ENCODE data around the gene CNTNAP5.

CNTNAP5 gene

GRCh38 chr2:124919296-124919695 is 894.2 kb downstream of the CNTNAP5 start:
- Histone ChIP-seq H3K9me3 (replicated peaks in 1 of 11) (no peaks in the 10 kb centered on the region), H3K4me3 (no peak overlapping the region), H3K27me3 (no peaks in the 10 kb centered on the region), H4K20me1 (no peaks in the 10 kb centered on the region), H3K4me1 (peaks cover 0 to 3% (median 0%) of the 10 kb centered on the region in 10 experiments; a peak in 6 of 20 replicates), H3K4me2 (no peak overlapping the region), H3K27ac (no peak overlapping the region), H3K36me3 (no peaks in the 10 kb centered on the region), H3K9ac (no peak overlapping the region)
- TF ChIP-seq Cebpa-rat (IDR thresholded peaks at IDR 0.05): no peak

GRCh38 chr2:124920448-124920847 is 895.4 kb downstream of the CNTNAP5 start:
- no peaks in the 10 kb centered on the region for H3K9me3 ChIP-seq (replicated peaks in 1 of 11)
- no peak overlapping the region for H3K27ac ChIP-seq
- no peaks in the 10 kb centered on the region for H3K27me3 ChIP-seq
- H3K4me2 ChIP-seq: no peak overlapping the region
- H3K4me1 ChIP-seq: no peaks in the 10 kb centered on the region
- TF ChIP-seq Cebpa-rat (IDR thresholded peaks at IDR 0.05): no peak
- H4K20me1 ChIP-seq: no peaks in the 10 kb centered on the region
- H3K9ac ChIP-seq: no peak overlapping the region
- H3K36me3 ChIP-seq: no peaks in the 10 kb centered on the region
- no peak overlapping the region for H3K4me3 ChIP-seq

GRCh38 chr2:124921191-124921590 is 896.1 kb downstream of the CNTNAP5 start:
- H3K4me1 ChIP-seq: no peaks in the 10 kb centered on the region
- TF ChIP-seq Cebpa-rat (IDR thresholded peaks at IDR 0.05): no peak

GRCh38 chr2:124923097-124923496 is 898.0 kb downstream of the CNTNAP5 start:
- Histone ChIP-seq H3K4me3 (no peak overlapping the region), H3K36me3 (no peaks in the 10 kb centered on the region), H3K9me3 (replicated peaks in 1 of 11) (peaks cover 0 to 9% (median 6%) of the 10 kb centered on the region in 11 experiments; a peak in 7 of 22 replicates), H3K4me2 (no peak overlapping the region), H3K27me3 (no peaks in the 10 kb centered on the region), H4K20me1 (no peaks in the 10 kb centered on the region), H3K9ac (no peak overlapping the region), H3K4me1 (no peaks in the 10 kb centered on the region), H3K27ac (no peak overlapping the region)
- TF ChIP-seq Cebpa-rat (IDR thresholded peaks at IDR 0.05): no peak

More at GRCh38 chr2:124921191-124921590, 896.1 kb downstream of the CNTNAP5 start:
- H3K27ac ChIP-seq: no peak overlapping the region
- no peaks in the 10 kb centered on the region for H3K36me3 ChIP-seq
- no peak overlapping the region for H3K9ac ChIP-seq
- H3K9me3 ChIP-seq (replicated peaks in 1 of 11): no peaks in the 10 kb centered on the region
- H4K20me1 ChIP-seq: no peaks in the 10 kb centered on the region
- H3K4me2 ChIP-seq: no peak overlapping the region
- H3K4me3 ChIP-seq: no peak overlapping the region
- H3K27me3 ChIP-seq: no peaks in the 10 kb centered on the region

- Histone ChIP-seq H3K4me3 (no peak overlapping the region), H3K27ac (no peak overlapping the region), H3K36me3 (no peaks in the 10 kb centered on the region), H3K4me1 (no peaks in the 10 kb centered on the region), H3K9ac (no peak overlapping the region), H3K27me3 (no peaks in the 10 kb centered on the region), H3K9me3 (replicated peaks in 1 of 11) (no peaks in the 10 kb centered on the region), H3K4me2 (no peak overlapping the region), H4K20me1 (no peaks in the 10 kb centered on the region)
- no peak for TF ChIP-seq Cebpa-rat (IDR thresholded peaks at IDR 0.05)
These were observed 908.8 kb downstream of the CNTNAP5 start for GRCh38 chr2:124933883-124934282.

- Histone ChIP-seq H3K27me3 (no peaks in the 10 kb centered on the region), H3K4me2 (no peak overlapping the region), H3K9me3 (replicated peaks in 1 of 11) (no peaks in the 10 kb centered on the region), H3K36me3 (no peaks in the 10 kb centered on the region), H3K4me3 (no peak overlapping the region), H3K4me1 (no peaks in the 10 kb centered on the region), H3K27ac (no peak overlapping the region), H3K9ac (no peak overlapping the region), H4K20me1 (no peaks in the 10 kb centered on the region)
- TF ChIP-seq Cebpa-rat (IDR thresholded peaks at IDR 0.05): no peak
These were observed 928.8 kb downstream of the CNTNAP5 start for GRCh38 chr2:124953921-124954320.

GRCh38 chr2:124959581-124959980 is 934.5 kb downstream of the CNTNAP5 start:
- H3K4me2 ChIP-seq: no peak overlapping the region
- TF ChIP-seq Cebpa-rat (IDR thresholded peaks at IDR 0.05): no peak
- H3K9ac ChIP-seq: no peak overlapping the region

GRCh38 chr2:124961132-124961531 is 936.0 kb downstream of the CNTNAP5 start:
- Histone ChIP-seq H3K27me3 (no peaks in the 10 kb centered on the region), H3K9ac (no peak overlapping the region), H3K27ac (no peak overlapping the region), H3K4me1 (no peaks in the 10 kb centered on the region), H3K9me3 (replicated peaks in 1 of 11) (no peaks in the 10 kb centered on the region), H3K4me3 (no peak overlapping the region), H3K4me2 (no peak overlapping the region), H4K20me1 (no peaks in the 10 kb centered on the region; a peak in 1 of 22 replicates), H3K36me3 (no peaks in the 10 kb centered on the region)
- TF ChIP-seq Cebpa-rat (IDR thresholded peaks at IDR 0.05): no peak

More at GRCh38 chr2:124959581-124959980, 934.5 kb downstream of the CNTNAP5 start:
- Histone ChIP-seq H3K4me1 (no peaks in the 10 kb centered on the region), H3K27ac (no peak overlapping the region), H3K9me3 (replicated peaks in 1 of 11) (no peaks in the 10 kb centered on the region), H3K36me3 (no peaks in the 10 kb centered on the region), H3K4me3 (no peak overlapping the region), H4K20me1 (no peaks in the 10 kb centered on the region; a peak in 1 of 22 replicates), H3K27me3 (no peaks in the 10 kb centered on the region)
